HG03469 (cell line): ENCODE data around the gene SH3RF3.
"Not testable (repeated sequence)": the region's sequence is repeated elsewhere in the genome, so short reads cannot be mapped to it uniquely, and the experiment has no call there.

Experiments used
- ATAC-seq: cut with Tn5 transposase; IDR thresholded peaks from one replicate; pipeline ENCODE4 v1.9.1; 2021; ENCODE audit warnings: mild to moderate bottlenecking, moderate library complexity, moderate number of reproducible peaks; ENCODE audit not compliant: unreplicated experiment

Gene SH3RF3

DNA sequence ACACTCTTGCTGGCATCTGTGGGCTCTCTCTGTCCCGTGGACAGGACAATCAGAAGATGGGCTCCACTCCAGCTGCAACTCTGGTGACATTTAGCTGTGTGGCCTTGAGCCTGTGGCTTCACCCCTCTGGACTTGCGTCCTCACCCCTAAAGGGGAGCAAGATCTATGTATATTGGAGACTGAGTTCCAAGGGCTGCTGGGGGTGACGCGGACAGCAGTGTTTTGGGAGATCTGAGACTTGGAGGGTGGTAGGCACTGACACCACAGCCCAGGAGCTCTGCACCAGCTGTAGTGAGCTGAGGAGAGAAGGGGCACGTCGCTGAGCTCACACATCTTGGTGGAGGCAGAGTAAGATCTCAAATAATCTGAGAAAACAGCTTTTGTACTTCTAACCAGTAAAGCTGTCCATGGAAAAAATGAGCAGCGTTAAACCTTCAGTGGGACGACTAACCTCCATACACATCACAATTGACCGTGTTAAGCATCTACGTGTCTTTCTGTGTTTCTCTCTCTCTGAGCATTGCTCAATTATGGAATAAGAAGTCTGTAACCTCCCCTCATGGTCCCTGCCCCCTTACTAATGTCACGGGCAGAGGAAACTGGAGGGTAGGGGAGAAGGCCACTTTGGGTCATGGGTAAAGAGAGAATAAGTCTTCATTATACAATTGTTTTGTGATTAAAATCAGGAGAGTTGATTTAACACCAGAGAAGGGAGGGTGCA lies 85.8 kb downstream of the SH3RF3 start:
- ATAC-seq: no peak

GRCh38 chr2:109215866-109216265 lies 86.9 kb downstream of the SH3RF3 start:
- no peak for ATAC-seq

GRCh38 chr2:109216332-109216731 lies 87.3 kb downstream of the SH3RF3 start:
- no peak for ATAC-seq

DNA sequence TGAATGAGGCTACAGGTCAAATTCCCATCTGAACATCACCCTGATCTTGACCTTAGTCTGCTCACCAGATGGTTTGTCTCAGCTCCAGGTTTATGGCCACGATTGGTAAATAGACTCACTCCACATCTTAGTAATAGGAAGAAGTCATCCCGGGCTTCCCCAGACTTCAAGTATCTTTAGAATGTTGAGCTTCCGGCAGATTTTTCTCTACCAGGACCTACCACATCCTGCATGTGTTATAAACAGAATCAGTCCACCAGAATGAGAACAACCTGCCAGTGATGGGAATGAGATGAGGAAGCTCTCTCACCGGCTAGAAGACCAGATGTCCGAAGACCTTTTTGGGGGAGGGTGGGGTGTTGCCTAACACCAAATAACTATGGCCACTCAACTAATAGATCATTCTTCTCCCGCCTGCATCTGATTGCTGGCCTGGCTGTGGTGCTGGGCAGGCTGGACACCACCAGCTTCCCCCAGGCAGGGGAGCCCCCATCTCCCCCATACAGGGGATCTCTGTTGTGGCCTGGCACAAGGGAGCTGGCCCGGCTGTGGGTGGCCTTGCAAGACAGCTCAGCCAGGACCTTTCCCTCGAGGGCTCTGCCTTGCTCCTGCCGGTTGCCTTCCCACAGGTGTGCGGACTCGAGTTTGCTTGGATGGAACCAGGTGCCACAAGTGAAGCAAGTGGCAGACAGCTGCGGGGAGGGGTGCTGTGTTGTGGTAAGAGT lies 88.5 kb downstream of the SH3RF3 start:
- ATAC-seq: no peak

DNA sequence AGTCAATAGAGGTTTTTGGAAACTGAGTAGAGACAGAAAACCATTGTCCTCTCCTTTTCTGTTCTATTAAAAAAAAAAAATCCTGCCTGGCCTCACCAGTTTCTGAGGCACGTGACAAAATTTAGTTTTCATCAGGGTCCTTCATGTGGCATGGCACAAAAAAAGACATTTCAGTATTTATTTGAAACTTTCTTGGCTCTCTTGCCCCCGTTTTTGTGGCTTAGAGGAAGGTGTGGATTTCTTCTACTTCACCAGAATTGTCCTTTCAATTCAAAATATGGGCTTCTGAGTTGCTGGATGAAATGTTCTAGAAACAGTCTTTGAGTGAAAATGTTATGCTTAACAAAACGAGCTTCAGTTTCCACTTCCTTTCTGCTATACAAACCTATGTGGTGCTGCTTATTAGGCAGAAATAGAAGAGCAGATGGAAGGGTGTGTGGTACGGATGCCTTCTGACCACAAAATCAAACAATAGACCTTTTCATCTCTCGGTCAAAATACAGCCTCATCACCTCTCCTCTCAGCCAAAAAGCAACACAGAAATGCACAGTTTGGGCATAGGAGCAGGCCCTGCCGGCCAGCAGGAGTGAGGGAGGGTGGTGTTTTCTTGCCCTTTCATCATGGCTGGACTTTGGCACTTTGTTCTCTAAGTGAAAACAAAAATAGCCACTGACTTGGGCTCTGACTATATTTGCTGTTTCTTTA lies 89.2 kb downstream of the SH3RF3 start:
- ATAC-seq: no peak

- no peak for ATAC-seq
Measured at GRCh38 chr2:109218792-109219126, 89.8 kb downstream of the SH3RF3 start.

- no peak for ATAC-seq
Measured at GRCh38 chr2:109220860-109221259, 91.9 kb downstream of the SH3RF3 start.

DNA sequence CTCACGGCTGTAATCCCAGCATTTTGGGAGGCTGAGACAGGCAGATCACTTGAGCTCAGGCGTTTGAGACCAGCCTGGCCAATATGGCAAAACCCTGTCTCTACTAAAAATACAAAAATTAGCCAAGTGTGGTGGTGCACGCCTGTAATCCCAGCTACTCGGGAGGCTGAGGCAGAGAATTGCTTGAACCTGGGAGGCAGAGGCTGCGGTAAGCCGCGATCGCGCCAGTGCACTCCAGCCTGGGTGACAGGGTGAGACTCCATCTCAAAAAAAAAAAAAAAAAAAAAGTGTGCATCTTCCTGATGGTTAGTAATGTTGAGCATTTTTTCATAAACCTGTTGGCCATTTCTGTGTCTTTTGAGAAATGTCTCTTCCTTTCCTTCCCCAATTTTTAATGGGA lies 92.3 kb downstream of the SH3RF3 start:
- ATAC-seq: not testable (repeated sequence)

DNA sequence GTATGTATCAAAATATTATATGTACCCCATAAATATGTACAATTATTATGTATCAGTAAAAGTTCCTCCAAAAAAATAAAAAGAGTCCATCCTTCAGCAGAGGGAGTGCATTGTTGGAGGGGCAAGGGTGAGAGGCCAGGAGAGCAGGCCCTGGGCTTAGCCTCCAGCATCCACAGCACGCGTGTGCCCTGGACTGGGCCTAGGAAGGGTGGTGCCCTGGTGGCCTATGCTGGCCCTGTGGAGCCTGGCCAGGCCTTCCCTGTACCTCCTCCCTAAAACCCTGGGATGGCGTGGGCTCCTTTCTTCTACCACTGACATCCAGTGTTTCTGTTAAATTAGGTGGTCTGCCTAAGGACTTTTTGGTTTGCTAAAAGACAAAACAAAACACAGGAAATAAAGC lies 93.4 kb downstream of the SH3RF3 start:
- no peak for ATAC-seq

GRCh38 chr2:109222825-109223471 lies 93.9 kb downstream of the SH3RF3 start:
- no peak for ATAC-seq

DNA sequence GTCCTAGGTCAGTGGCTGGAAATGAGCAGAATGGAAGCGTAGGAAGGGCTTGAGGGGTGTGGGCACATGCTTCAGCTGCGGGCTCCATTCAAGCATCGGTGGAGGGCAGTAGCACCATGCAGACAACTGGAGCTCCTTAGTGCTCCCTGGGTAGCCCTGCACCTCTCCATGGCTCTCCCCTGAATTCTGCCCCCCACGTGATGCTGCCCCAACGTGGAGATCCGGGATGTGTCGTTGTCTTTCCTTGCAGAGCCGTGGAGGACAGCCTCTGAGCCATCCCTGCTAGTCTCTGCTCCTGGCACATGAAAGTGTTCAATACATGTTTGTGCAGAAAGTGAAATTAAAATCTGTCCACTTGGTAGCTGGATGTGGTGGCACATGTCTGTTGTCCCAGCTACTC lies 94.5 kb downstream of the SH3RF3 start:
- ATAC-seq: no peak

GRCh38 chr2:109224341-109224740 lies 95.3 kb downstream of the SH3RF3 start:
- ATAC-seq: not testable (repeated sequence)

GRCh38 chr2:109225170-109225782 lies 96.3 kb downstream of the SH3RF3 start:
- no peak for ATAC-seq

GRCh38 chr2:109226128-109226527 lies 97.1 kb downstream of the SH3RF3 start:
- no peak for ATAC-seq

DNA sequence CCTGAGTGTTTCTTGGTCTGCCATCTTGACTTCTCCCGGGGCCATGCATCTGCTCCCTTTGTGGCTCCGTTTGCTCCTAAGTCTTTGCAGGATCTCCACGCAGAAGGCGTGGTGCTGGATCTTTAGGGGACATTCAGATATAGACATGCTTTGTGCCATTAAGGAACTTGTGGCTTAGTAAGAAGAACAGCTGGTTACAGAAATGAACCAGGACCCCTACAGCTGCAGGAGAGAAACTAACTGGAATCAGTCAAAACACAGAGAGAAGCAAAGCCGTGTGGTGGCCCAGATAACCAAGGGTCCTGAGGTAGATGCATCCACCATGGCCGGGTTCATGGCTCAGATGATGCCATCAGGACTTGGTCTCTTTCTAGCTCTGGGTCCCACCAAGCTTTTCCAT lies 97.6 kb downstream of the SH3RF3 start:
- no peak for ATAC-seq

GRCh38 chr2:109229094-109229675 lies 100.2 kb downstream of the SH3RF3 start:
- ATAC-seq: no peak

GRCh38 chr2:109230941-109231420 lies 102.0 kb downstream of the SH3RF3 start:
- ATAC-seq: no peak

DNA sequence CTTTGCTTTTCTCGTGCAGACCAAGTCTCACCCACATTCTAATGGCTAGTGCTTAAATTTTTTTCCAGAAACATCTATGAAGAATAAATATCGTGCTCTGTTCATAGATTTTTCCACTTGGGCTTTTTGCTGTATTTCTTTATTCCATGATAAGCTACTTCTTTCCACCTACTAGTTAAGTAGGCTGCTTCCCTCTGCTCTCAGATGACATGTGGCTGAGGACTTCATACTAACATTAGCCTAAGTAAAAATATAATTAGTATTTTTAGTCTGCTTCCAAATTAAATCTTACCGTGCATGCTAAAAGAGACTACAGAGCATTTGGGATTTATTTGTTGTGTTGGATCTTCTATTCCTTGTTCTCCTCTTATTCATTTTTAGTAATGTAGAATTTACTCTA lies 102.4 kb downstream of the SH3RF3 start:
- no peak for ATAC-seq

GRCh38 chr2:109231996-109232705 lies 103.1 kb downstream of the SH3RF3 start:
- ATAC-seq: no peak

DNA sequence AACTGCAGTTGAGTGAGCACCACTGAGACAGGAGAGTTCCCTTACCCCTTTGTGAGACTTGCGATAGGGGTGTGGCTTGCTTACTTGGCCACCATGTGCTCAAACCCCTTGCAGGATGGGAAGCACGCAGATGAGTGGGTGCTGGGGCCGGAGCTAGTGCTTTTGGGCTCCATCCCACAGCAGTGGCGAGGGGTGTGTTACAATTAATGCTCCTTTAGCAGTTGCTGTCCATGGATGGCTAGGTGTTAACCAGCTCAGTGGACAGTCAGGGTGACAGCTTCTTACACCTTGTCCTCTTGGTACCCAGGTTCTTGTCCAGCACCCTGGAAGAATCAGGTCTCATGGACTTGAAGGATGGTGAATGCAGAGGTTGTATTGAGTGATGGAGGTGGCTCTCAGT lies 103.9 kb downstream of the SH3RF3 start:
- ATAC-seq: no peak
